HEK293T (cell line): Measurements from ENCODE around the gene DNAH17.

Experiments used
- ELF4 ChIP-seq: fragments of 450-650 bp; IDR thresholded peaks from 2 replicates; pipeline ENCODE4 v1.6.1; 2017; ENCODE audit warnings: antibody characterized with exemption
- FOXA1 ChIP-seq: fragments of 450-650 bp; IDR thresholded peaks from 2 replicates; pipeline ENCODE4 v1.6.1; 2016; ENCODE audit warnings: mild to moderate bottlenecking
- FOXK2 ChIP-seq: fragments of 450-650 bp; IDR thresholded peaks from 2 replicates; pipeline ENCODE4 v1.6.1; 2016; ENCODE audit warnings: mild to moderate bottlenecking
- FOXM1 ChIP-seq: fragments of 450-650 bp; IDR thresholded peaks from 2 replicates; pipeline ENCODE4 v1.6.1; 2017; ENCODE audit warnings: mild to moderate bottlenecking, borderline replicate concordance
- NFRKB ChIP-seq: fragments of 450-650 bp; IDR thresholded peaks from 2 replicates; pipeline ENCODE4 v1.6.1; 2016; ENCODE audit warnings: mild to moderate bottlenecking, moderate library complexity
- SP1 ChIP-seq: fragments of 450-650 bp; IDR thresholded peaks from 2 replicates; pipeline ENCODE4 v1.6.1; 2017
- SUZ12 ChIP-seq: fragments of 450-650 bp; IDR thresholded peaks from 2 replicates; pipeline ENCODE4 v1.6.1; 2016; ENCODE audit warnings: mild to moderate bottlenecking
- TARDBP ChIP-seq: fragments of 450-650 bp; IDR thresholded peaks from 2 replicates; pipeline ENCODE4 v1.6.1; 2016
- TF ChIP-seq, protein P1 (sequence below): fragments of 450-650 bp; IDR thresholded peaks from 2 replicates; pipeline ENCODE4 v1.6.1; 2016

DNA sequence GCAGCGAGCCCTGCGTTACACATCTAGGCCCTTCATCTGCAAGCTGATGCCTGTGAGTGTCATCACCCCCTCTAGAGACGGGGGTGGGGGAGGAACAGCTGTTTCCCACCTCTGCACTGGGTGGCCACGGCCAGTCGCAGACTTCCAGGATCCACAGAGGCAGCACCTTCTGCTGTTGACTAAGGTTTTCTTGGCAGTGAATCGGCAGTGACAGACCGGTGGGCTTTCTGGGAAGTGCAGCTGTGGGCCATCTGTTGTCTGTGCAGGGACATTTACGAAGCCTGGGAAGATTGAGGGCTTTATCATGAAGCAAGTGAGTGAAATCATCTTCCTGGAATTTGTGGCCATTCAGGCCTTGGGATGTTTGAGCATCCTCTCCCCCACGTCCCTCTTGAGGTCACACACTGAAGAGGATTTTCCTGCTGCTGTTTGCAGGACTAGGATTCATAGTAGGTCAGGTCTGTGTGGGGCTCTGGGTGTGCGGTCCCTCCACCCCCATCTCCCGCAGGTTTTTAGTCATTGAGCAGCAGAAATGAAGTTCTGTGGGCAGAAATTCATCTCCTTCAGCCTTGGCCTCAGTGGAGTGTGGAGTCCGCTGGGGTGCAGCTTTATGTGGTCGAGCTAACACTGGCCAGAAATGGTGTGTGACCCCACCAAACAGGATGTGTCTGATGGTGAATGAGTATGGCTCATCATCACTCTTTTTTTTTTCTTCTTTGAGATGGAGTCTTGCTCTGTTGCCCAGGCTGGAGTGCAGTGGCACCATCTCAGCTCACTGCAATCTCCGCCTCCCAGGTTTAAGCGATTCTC, 186.8 kb downstream of the DNAH17 start:
- TF ChIP-seq, protein P1, sequence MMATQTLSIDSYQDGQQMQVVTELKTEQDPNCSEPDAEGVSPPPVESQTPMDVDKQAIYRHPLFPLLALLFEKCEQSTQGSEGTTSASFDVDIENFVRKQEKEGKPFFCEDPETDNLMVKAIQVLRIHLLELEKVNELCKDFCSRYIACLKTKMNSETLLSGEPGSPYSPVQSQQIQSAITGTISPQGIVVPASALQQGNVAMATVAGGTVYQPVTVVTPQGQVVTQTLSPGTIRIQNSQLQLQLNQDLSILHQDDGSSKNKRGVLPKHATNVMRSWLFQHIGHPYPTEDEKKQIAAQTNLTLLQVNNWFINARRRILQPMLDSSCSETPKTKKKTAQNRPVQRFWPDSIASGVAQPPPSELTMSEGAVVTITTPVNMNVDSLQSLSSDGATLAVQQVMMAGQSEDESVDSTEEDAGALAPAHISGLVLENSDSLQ: no peak
- TF ChIP-seq TARDBP (no peak), FOXM1 (no peak), FOXK2 (no peak), NFRKB (no peak), FOXA1 (no peak), ELF4 (no peak), SP1 (no peak), SUZ12 (no peak)
